Measurements from ENCODE around the gene CCNY.

CCNY gene

GRCh38 chr10:35318551-35318950 is 17.8 kb upstream of the CCNY start:
- Histone ChIP-seq H2BK5ac (ENCODE audit: low read length) (no peak overlapping the region), H3K4me1 (ENCODE audit: control insufficient read depth in 2 of 2, insufficient read depth in 1 of 2, low read depth in 1 of 2, low read length in 2 of 2) (no peaks in the 10 kb centered on the region), H2BK15ac (ENCODE audit: low read length) (no peak overlapping the region), H3K9ac (ENCODE audit: low read depth, low read length, poor library complexity) (no peak overlapping the region), H4K8ac (ENCODE audit: low read depth, low read length) (no peak overlapping the region), H3K9me3 (replicated peaks in 1 of 2; ENCODE audit: control insufficient read depth in 2 of 2, insufficient read depth in 1 of 2, low read depth in 1 of 2, low read length in 2 of 2) (peaks cover 0 to 7% of the 10 kb centered on the region in 2 donors), H2AFZ (ENCODE audit: low read length) (no peak overlapping the region), H3K36me3 (replicated peaks in 1 of 2; ENCODE audit: control insufficient read depth in 2 of 2, insufficient read depth in 2 of 2, low read length in 2 of 2) (peaks cover 7 to 52% of the 10 kb centered on the region in 2 donors), H3K27ac (replicated peaks; ENCODE audit: low read length) (no peak overlapping the region), H3K4me3 (ENCODE audit: low read length in 2 of 2) (no peak overlapping the region), H3K14ac (ENCODE audit: low read length) (no peak overlapping the region), H2AK5ac (ENCODE audit: low read depth, low read length) (no peak overlapping the region), H2BK12ac (ENCODE audit: low read length) (no peak overlapping the region), H3K4me2 (ENCODE audit: insufficient read depth, low read length, poor library complexity, severe bottlenecking) (no peak overlapping the region), H3K4ac (ENCODE audit: low read length) (no peak overlapping the region), H2BK120ac (ENCODE audit: low read depth, low read length) (no peak overlapping the region), H3K79me1 (ENCODE audit: low read depth, low read length) (no peaks in the 10 kb centered on the region), H4K91ac (ENCODE audit: low read depth, low read length, poor library complexity) (no peak overlapping the region), H3K27me3 (ENCODE audit: control insufficient read depth in 3 of 3, insufficient read depth in 3 of 3, low read depth in 1 of 3, low read length in 3 of 3) (no peaks in the 10 kb centered on the region), H3K18ac (ENCODE audit: low read length) (no peak overlapping the region), H3K23ac (ENCODE audit: low read depth, low read length, poor library complexity) (no peak overlapping the region)
- WGBS, 2 donors (ENCODE audit: extremely low coverage in 2 of 2, insufficient read length in 2 of 2, insufficient replicate concordance in 1 of 2) = no CpG with 5 or more reads among the region's 4 CpGs
- DNase-seq (ENCODE audit: low spot score) = no peak

GRCh38 chr10:35320341-35320740 is 16.0 kb upstream of the CCNY start:
- H3K27me3 ChIP-seq (ENCODE audit: control insufficient read depth in 3 of 3, insufficient read depth in 3 of 3, low read depth in 1 of 3, low read length in 3 of 3) = no peaks in the 10 kb centered on the region
- H3K23ac ChIP-seq (ENCODE audit: low read depth, low read length, poor library complexity) = no peak overlapping the region
- H2BK12ac ChIP-seq (ENCODE audit: low read length) = no peak overlapping the region
- no peak overlapping the region for H2AK5ac ChIP-seq (ENCODE audit: low read depth, low read length)
- H2BK15ac ChIP-seq (ENCODE audit: low read length) = no peak overlapping the region
- H3K4me1 ChIP-seq (ENCODE audit: control insufficient read depth in 2 of 2, insufficient read depth in 1 of 2, low read depth in 1 of 2, low read length in 2 of 2) = no peaks in the 10 kb centered on the region
- H2BK5ac ChIP-seq (ENCODE audit: low read length) = no peak overlapping the region
- H3K79me1 ChIP-seq (ENCODE audit: low read depth, low read length) = no peaks in the 10 kb centered on the region
- H3K4me3 ChIP-seq (ENCODE audit: low read length in 2 of 2) = no peak overlapping the region
- no peak overlapping the region for H4K91ac ChIP-seq (ENCODE audit: low read depth, low read length, poor library complexity)
- no peak overlapping the region for H3K9ac ChIP-seq (ENCODE audit: low read depth, low read length, poor library complexity)
- H3K4me2 ChIP-seq (ENCODE audit: insufficient read depth, low read length, poor library complexity, severe bottlenecking) = no peak overlapping the region
- H3K9me3 ChIP-seq (replicated peaks in 1 of 2; ENCODE audit: control insufficient read depth in 2 of 2, insufficient read depth in 1 of 2, low read depth in 1 of 2, low read length in 2 of 2) = peaks cover 0 to 3% of the 10 kb centered on the region in 2 donors
- H2BK120ac ChIP-seq (ENCODE audit: low read depth, low read length) = no peak overlapping the region
- H3K27ac ChIP-seq (replicated peaks; ENCODE audit: low read length) = no peak overlapping the region
- no peak for DNase-seq (ENCODE audit: low spot score)
- no peak overlapping the region for H2AFZ ChIP-seq (ENCODE audit: low read length)
- H3K18ac ChIP-seq (ENCODE audit: low read length) = no peak overlapping the region
- H3K36me3 ChIP-seq (replicated peaks in 1 of 2; ENCODE audit: control insufficient read depth in 2 of 2, insufficient read depth in 2 of 2, low read length in 2 of 2) = peaks cover 5 to 48% of the 10 kb centered on the region in 2 donors
- H4K8ac ChIP-seq (ENCODE audit: low read depth, low read length) = no peak overlapping the region
- H3K4ac ChIP-seq (ENCODE audit: low read length) = no peak overlapping the region
- no CpG with 5 or more reads among the region's 1 CpG for WGBS, 2 donors (ENCODE audit: extremely low coverage in 2 of 2, insufficient read length in 2 of 2, insufficient replicate concordance in 1 of 2)
- H3K14ac ChIP-seq (ENCODE audit: low read length) = no peak overlapping the region

DNA sequence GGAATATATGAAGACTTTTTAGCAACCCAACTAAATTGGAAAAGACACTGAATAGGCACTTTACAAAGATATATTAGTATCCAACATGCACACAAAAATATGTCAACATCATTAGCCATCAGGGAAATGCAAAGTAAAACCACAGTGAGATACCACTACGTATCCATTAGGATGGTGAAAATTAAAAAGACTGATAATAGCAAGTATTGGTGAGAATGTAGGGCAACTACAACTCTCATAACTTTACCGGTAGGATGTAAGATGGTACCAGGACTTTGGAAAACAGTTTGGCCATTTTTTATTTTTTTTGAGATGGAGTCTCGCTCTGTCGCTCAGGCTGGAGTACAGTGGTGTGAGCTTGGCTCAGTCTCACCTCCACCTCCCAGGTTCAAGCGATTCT is 13.7 kb upstream of the CCNY start:
- H3K27ac ChIP-seq (replicated peaks; ENCODE audit: low read length) = no peak overlapping the region
- no peaks in the 10 kb centered on the region for H3K27me3 ChIP-seq (ENCODE audit: control insufficient read depth in 3 of 3, insufficient read depth in 3 of 3, low read depth in 1 of 3, low read length in 3 of 3)
- no peak overlapping the region for H2BK120ac ChIP-seq (ENCODE audit: low read depth, low read length)
- H3K9me3 ChIP-seq (replicated peaks in 1 of 2; ENCODE audit: control insufficient read depth in 2 of 2, insufficient read depth in 1 of 2, low read depth in 1 of 2, low read length in 2 of 2) = no peaks in the 10 kb centered on the region
- no peaks in the 10 kb centered on the region for H3K4me1 ChIP-seq (ENCODE audit: control insufficient read depth in 2 of 2, insufficient read depth in 1 of 2, low read depth in 1 of 2, low read length in 2 of 2)
- no peak overlapping the region for H3K4me2 ChIP-seq (ENCODE audit: insufficient read depth, low read length, poor library complexity, severe bottlenecking)
- no peak overlapping the region for H2BK5ac ChIP-seq (ENCODE audit: low read length)
- no peak overlapping the region for H3K4me3 ChIP-seq (ENCODE audit: low read length in 2 of 2)
- WGBS, 2 donors (ENCODE audit: extremely low coverage in 2 of 2, insufficient read length in 2 of 2, insufficient replicate concordance in 1 of 2) = no CpG with 5 or more reads among the region's 5 CpGs
- no peak overlapping the region for H3K4ac ChIP-seq (ENCODE audit: low read length)
- no peak overlapping the region for H2BK15ac ChIP-seq (ENCODE audit: low read length)
- peaks cover 0 to 31% of the 10 kb centered on the region in 2 donors for H3K36me3 ChIP-seq (replicated peaks in 1 of 2; ENCODE audit: control insufficient read depth in 2 of 2, insufficient read depth in 2 of 2, low read length in 2 of 2)
- H3K79me1 ChIP-seq (ENCODE audit: low read depth, low read length) = no peaks in the 10 kb centered on the region
- H2AFZ ChIP-seq (ENCODE audit: low read length) = no peak overlapping the region
- DNase-seq (ENCODE audit: low spot score) = no peak
- H3K9ac ChIP-seq (ENCODE audit: low read depth, low read length, poor library complexity) = no peak overlapping the region
- no peak overlapping the region for H3K23ac ChIP-seq (ENCODE audit: low read depth, low read length, poor library complexity)
- no peak overlapping the region for H4K8ac ChIP-seq (ENCODE audit: low read depth, low read length)
- no peak overlapping the region for H4K91ac ChIP-seq (ENCODE audit: low read depth, low read length, poor library complexity)
- no peak overlapping the region for H3K14ac ChIP-seq (ENCODE audit: low read length)
- no peak overlapping the region for H3K18ac ChIP-seq (ENCODE audit: low read length)
- no peak overlapping the region for H2AK5ac ChIP-seq (ENCODE audit: low read depth, low read length)
- no peak overlapping the region for H2BK12ac ChIP-seq (ENCODE audit: low read length)

DNA sequence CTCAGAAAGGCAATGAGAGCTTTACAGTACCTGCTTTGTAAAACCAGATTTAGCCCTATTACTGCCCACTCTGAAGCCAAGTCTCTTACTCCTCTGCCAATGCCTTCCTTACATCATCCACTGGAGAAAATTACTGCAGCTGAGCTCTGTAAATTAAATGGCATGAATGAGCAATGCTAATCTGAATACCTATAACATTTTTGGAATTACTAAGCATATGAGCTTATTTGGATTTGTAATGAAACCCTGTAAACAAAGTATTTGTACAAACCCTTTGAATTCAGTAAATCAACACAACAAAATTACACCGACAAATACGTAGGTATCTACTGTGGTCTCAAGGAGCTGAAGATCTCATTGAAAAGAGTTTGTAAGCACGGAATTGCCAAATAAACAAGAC is 12.1 kb upstream of the CCNY start:
- Histone ChIP-seq H2BK5ac (ENCODE audit: low read length) (no peak overlapping the region), H3K4me1 (ENCODE audit: control insufficient read depth in 2 of 2, insufficient read depth in 1 of 2, low read depth in 1 of 2, low read length in 2 of 2) (no peaks in the 10 kb centered on the region), H3K36me3 (replicated peaks in 1 of 2; ENCODE audit: control insufficient read depth in 2 of 2, insufficient read depth in 2 of 2, low read length in 2 of 2) (peaks cover 0 to 21% of the 10 kb centered on the region in 2 donors), H3K27me3 (ENCODE audit: control insufficient read depth in 3 of 3, insufficient read depth in 3 of 3, low read depth in 1 of 3, low read length in 3 of 3) (no peaks in the 10 kb centered on the region), H3K4ac (ENCODE audit: low read length) (no peak overlapping the region), H3K14ac (ENCODE audit: low read length) (no peak overlapping the region), H2BK120ac (ENCODE audit: low read depth, low read length) (no peak overlapping the region), H2BK12ac (ENCODE audit: low read length) (no peak overlapping the region), H3K9me3 (replicated peaks in 1 of 2; ENCODE audit: control insufficient read depth in 2 of 2, insufficient read depth in 1 of 2, low read depth in 1 of 2, low read length in 2 of 2) (no peaks in the 10 kb centered on the region), H3K79me1 (ENCODE audit: low read depth, low read length) (no peaks in the 10 kb centered on the region), H3K4me2 (ENCODE audit: insufficient read depth, low read length, poor library complexity, severe bottlenecking) (no peak overlapping the region), H3K9ac (ENCODE audit: low read depth, low read length, poor library complexity) (no peak overlapping the region), H2AFZ (ENCODE audit: low read length) (no peak overlapping the region), H2BK15ac (ENCODE audit: low read length) (no peak overlapping the region), H4K8ac (ENCODE audit: low read depth, low read length) (no peak overlapping the region), H3K18ac (ENCODE audit: low read length) (no peak overlapping the region), H3K23ac (ENCODE audit: low read depth, low read length, poor library complexity) (no peak overlapping the region), H4K91ac (ENCODE audit: low read depth, low read length, poor library complexity) (no peak overlapping the region), H3K27ac (replicated peaks; ENCODE audit: low read length) (no peak overlapping the region), H3K4me3 (ENCODE audit: low read length in 2 of 2) (no peak overlapping the region), H2AK5ac (ENCODE audit: low read depth, low read length) (no peak overlapping the region)
- no CpG with 5 or more reads among the region's 3 CpGs for WGBS, 2 donors (ENCODE audit: extremely low coverage in 2 of 2, insufficient read length in 2 of 2, insufficient replicate concordance in 1 of 2)
- DNase-seq (ENCODE audit: low spot score) = no peak
